Body of pancreas (tissue), 4 donors: Measurements from ENCODE around the gene LRRC8C. TPM values are rescaled to one million over a fixed set of nuclear protein-coding genes. Genes with fewer than 3 reads are reported as not detected.

Experiments
- ATAC-seq: fragments of 150-250 bp; one replicate; pipeline ENCODE4 v1.9.1; 2016
- DNase-seq, 4 donors: peaks; one replicate each; pipeline ENCODE4 v3.0.0-alpha.2; 2019
- H3K27ac ChIP-seq, 4 donors: fragments of 200-600 bp; sonication (generic); 1 replicate in 3 of 4; 2 replicates in 1 of 4; pipeline versions ENCODE4 v1.5.1 to v1.6.1; 2016 to 2019; ENCODE audit warnings: mild to moderate bottlenecking in 1 of 4, mixed read lengths in 1 of 4, moderate library complexity in 1 of 4
- H3K27me3 ChIP-seq, 2 donors: fragments of 200-600 bp; sonication (generic); one replicate each; pipeline ENCODE4 v1.6.0; 2016; ENCODE audit warnings: mild to moderate bottlenecking in 1 of 2
- H3K36me3 ChIP-seq, 2 donors: fragments of 200-600 bp; sonication (generic); replicated peaks in 1 of 2; 2 replicates each; pipeline ENCODE4 v1.5.1; 2016; ENCODE audit warnings: low read depth in 2 of 2; ENCODE audit not compliant: insufficient read depth in 1 of 2
- H3K4me1 ChIP-seq: fragments of 200-600 bp; sonication (generic); one replicate; pipeline ENCODE4 v1.6.0; 2016
- H3K4me3 ChIP-seq, 2 donors: fragments of 200-600 bp; sonication (generic); 1 replicate in 1 of 2; 2 replicates in 1 of 2; pipeline ENCODE4 v1.5.1; 2016 to 2019
- H3K9me3 ChIP-seq, 3 donors: fragments of 200-600 bp; sonication (generic); 1 replicate in 2 of 3; 2 replicates in 1 of 3; pipeline ENCODE4 v1.5.1; 2016
- CTCF ChIP-seq, 7 experiments: fragments of 450-650 bp in 4 of 7; fragments of 200-600 bp in 3 of 7; sonication (generic) in 3 of 7; IDR thresholded peaks; one replicate each; pipeline ENCODE4 v1.5.1; 2016 to 2019; ENCODE audit warnings: antibody characterized with exemption in 7 of 7
- POLR2A ChIP-seq, 3 donors: fragments of 450-650 bp; IDR thresholded peaks; one replicate each; pipeline ENCODE4 v1.6.1; 2016; ENCODE audit warnings: antibody characterized with exemption in 3 of 3, mild to moderate bottlenecking in 2 of 3
- WGBS, 2 donors: methylation state at CpG; one replicate each; pipeline ENCODE4 v1.1.5; 2017; 5-methylcytosine and 5-hydroxymethylcytosine counted together
- intact Hi-C: fragments of 100-400 bp; cut with DNase I; formaldehyde crosslinking; loops from one replicate; pipeline ENCODE4 v1.15.1; 2023
- total RNA-seq, 2 donors: library from RNA; depleted of rRNA; stranded (reverse); fragments of >200 nt; gene quantifications; one replicate each; pipeline ENCODE4 v1.1.0, GENCODE V29; 2016

LRRC8C gene
- total RNA-seq, 2 donors from 2014 or later, result 3.4 to 4.6 TPM

- no peak for ATAC-seq
- TF ChIP-seq POLR2A (IDR thresholded peaks at IDR 0.05), result no peak
- no peak for TF ChIP-seq CTCF (IDR thresholded peaks at IDR 0.05)
- H3K27me3 ChIP-seq, result no peaks in the 10 kb centered on the region
- H3K36me3 ChIP-seq, result no peaks in the 10 kb centered on the region
- H3K4me1 ChIP-seq, result no peaks in the 10 kb centered on the region
- no peaks in the 10 kb centered on the region for H3K9me3 ChIP-seq
- WGBS, 2 donors, result 74% methylated on average over 6 of the region's 6 CpGs
- intact Hi-C loops, result no loop called here
- H3K4me3 ChIP-seq, result no peak overlapping the region
- DNase-seq, result no peak
- H3K27ac ChIP-seq, result no peak overlapping the region
Measured at GRCh38 chr1:89672489-89673183, 39.7 kb downstream of the LRRC8C start.

- WGBS, 2 donors, result 68 to 79% methylated on average over 4 of the region's 4 CpGs
- Histone ChIP-seq H3K4me3 (no peak overlapping the region), H3K9me3 (no peaks in the 10 kb centered on the region), H3K27me3 (no peaks in the 10 kb centered on the region), H3K27ac (no peak overlapping the region), H3K36me3 (no peaks in the 10 kb centered on the region), H3K4me1 (no peaks in the 10 kb centered on the region)
- intact Hi-C loops, result no loop called here
- TF ChIP-seq CTCF (IDR thresholded peaks at IDR 0.05) (no peak), POLR2A (IDR thresholded peaks at IDR 0.05) (no peak)
- ATAC-seq (no peak), DNase-seq (no peak)
Measured at GRCh38 chr1:89673251-89673650, 40.3 kb downstream of the LRRC8C start.

- H3K36me3 ChIP-seq, result no peaks in the 10 kb centered on the region
- DNase-seq, result no peak
- 81 to 82% methylated on average over 4 of the region's 4 CpGs for WGBS, 2 donors
- no peak overlapping the region for H3K4me3 ChIP-seq
- H3K4me1 ChIP-seq, result no peaks in the 10 kb centered on the region
- H3K27me3 ChIP-seq, result no peaks in the 10 kb centered on the region
- no peaks in the 10 kb centered on the region for H3K9me3 ChIP-seq
- no peak overlapping the region for H3K27ac ChIP-seq
- no peak for ATAC-seq
- intact Hi-C loops, result no loop called here
- no peak for TF ChIP-seq POLR2A (IDR thresholded peaks at IDR 0.05)
- no peak for TF ChIP-seq CTCF (IDR thresholded peaks at IDR 0.05)
Measured at GRCh38 chr1:89675677-89676076, 42.8 kb downstream of the LRRC8C start.

- DNase-seq (no peak), ATAC-seq (no peak)
- intact Hi-C loops, result no loop called here
- H3K4me3 ChIP-seq, result no peak overlapping the region
- no peak overlapping the region for H3K27ac ChIP-seq
- H3K27me3 ChIP-seq, result no peaks in the 10 kb centered on the region
- no peaks in the 10 kb centered on the region for H3K4me1 ChIP-seq
- H3K9me3 ChIP-seq, result no peaks in the 10 kb centered on the region
- TF ChIP-seq POLR2A (IDR thresholded peaks at IDR 0.05), result no peak
- TF ChIP-seq CTCF (IDR thresholded peaks at IDR 0.05), result no peak
- H3K36me3 ChIP-seq, result no peaks in the 10 kb centered on the region
- WGBS, 2 donors, result 83 to 94% methylated on average over 2 of the region's 2 CpGs
Measured at GRCh38 chr1:89681045-89681729, 48.3 kb downstream of the LRRC8C start.

- Histone ChIP-seq H3K4me3 (no peak overlapping the region), H3K36me3 (no peaks in the 10 kb centered on the region), H3K27me3 (no peaks in the 10 kb centered on the region), H3K9me3 (no peaks in the 10 kb centered on the region), H3K4me1 (no peaks in the 10 kb centered on the region), H3K27ac (no peak overlapping the region)
- DNase-seq, result no peak
- no peak for ATAC-seq
- TF ChIP-seq CTCF (IDR thresholded peaks at IDR 0.05), result no peak
- TF ChIP-seq POLR2A (IDR thresholded peaks at IDR 0.05), result no peak
- intact Hi-C loops, result no loop called here
Measured at GRCh38 chr1:89682611-89683010, 49.7 kb downstream of the LRRC8C start.
